HL-60 (cell line): ENCODE data around the gene MAP2K4.

ENCODE experiments used
- DNase-seq, 2 experiments: peaks; one replicate each; pipeline ENCODE4 v3.0.0-alpha.2; 2010 to 2020; ENCODE audit warnings: low read depth in 1 of 2, low spot score in 1 of 2
- H3K27ac ChIP-seq: fragments of 250-450 bp; sonication (Bioruptor Pico); replicated peaks from 2 replicates; pipeline ENCODE4 v1.5.1; 2020; ENCODE audit warnings: mild to moderate bottlenecking, moderate library complexity
- H3K27me3 ChIP-seq: fragments of 250-450 bp; sonication (Bioruptor Pico); 2 replicates; pipeline ENCODE4 v1.5.1; 2021; ENCODE audit warnings: mild to moderate bottlenecking, moderate library complexity; ENCODE audit not compliant: insufficient read depth, poor library complexity, severe bottlenecking
- H3K4me3 ChIP-seq: replicated peaks from 2 replicates; pipeline ENCODE4 v1.5.1; 2011; ENCODE audit warnings: mild to moderate bottlenecking, control low read depth, low read length; ENCODE audit not compliant: insufficient read depth
- CTCF ChIP-seq: IDR thresholded peaks from one replicate; pipeline ENCODE4 v1.5.1; 2011; ENCODE audit warnings: low read length, control low read depth, inconsistent platforms; ENCODE audit not compliant: insufficient read depth
- GABPA ChIP-seq: IDR thresholded peaks from 2 replicates; pipeline ENCODE4 v1.6.1; 2012; ENCODE audit warnings: low read depth
- POLR2AphosphoS5 ChIP-seq: IDR thresholded peaks from 2 replicates; pipeline ENCODE4 v1.6.1; 2012; ENCODE audit warnings: low read depth
- REST ChIP-seq: IDR thresholded peaks from 2 replicates; pipeline ENCODE4 v1.6.1; 2012; ENCODE audit warnings: low read depth; ENCODE audit not compliant: insufficient replicate concordance
- SPI1 ChIP-seq: IDR thresholded peaks from 2 replicates; pipeline ENCODE4 v1.6.1; 2012; ENCODE audit warnings: low read depth, mild to moderate bottlenecking, borderline replicate concordance

Gene MAP2K4

GRCh38 chr17:12134101-12134500, 113.4 kb downstream of the MAP2K4 start:
- no peak for DNase-seq
- H3K27me3 ChIP-seq, result no peaks in the 10 kb centered on the region
- H3K27ac ChIP-seq, result no peak overlapping the region
- TF ChIP-seq REST, result no peak
- TF ChIP-seq SPI1, result no peak
- TF ChIP-seq CTCF, result no peak
- no peak for TF ChIP-seq GABPA
- no peak for TF ChIP-seq POLR2AphosphoS5
- H3K4me3 ChIP-seq, result no peak overlapping the region

GRCh38 chr17:12134587-12134986, 113.9 kb downstream of the MAP2K4 start:
- TF ChIP-seq REST, result no peak
- no peak overlapping the region for H3K27ac ChIP-seq
- DNase-seq, result no peak
- H3K4me3 ChIP-seq, result no peak overlapping the region
- H3K27me3 ChIP-seq, result no peaks in the 10 kb centered on the region

- no peak for TF ChIP-seq REST
- no peak for TF ChIP-seq SPI1
- TF ChIP-seq GABPA, result no peak
- TF ChIP-seq POLR2AphosphoS5, result no peak
- TF ChIP-seq CTCF, result no peak
- Histone ChIP-seq H3K27me3 (no peaks in the 10 kb centered on the region), H3K27ac (no peak overlapping the region)
These were observed 115.6 kb downstream of the MAP2K4 start for GRCh38 chr17:12136243-12136642.

GRCh38 chr17:12136646-12137045, 116.0 kb downstream of the MAP2K4 start:
- TF ChIP-seq SPI1, result no peak
- TF ChIP-seq CTCF, result no peak
- TF ChIP-seq POLR2AphosphoS5, result no peak
- no peak for TF ChIP-seq GABPA
- no peak for TF ChIP-seq REST
- DNase-seq, result no peak

More at GRCh38 chr17:12136243-12136642, 115.6 kb downstream of the MAP2K4 start:
- no peak overlapping the region for H3K4me3 ChIP-seq
- no peak for DNase-seq

More at GRCh38 chr17:12136646-12137045, 116.0 kb downstream of the MAP2K4 start:
- H3K4me3 ChIP-seq, result no peak overlapping the region
- H3K27ac ChIP-seq, result no peak overlapping the region
- H3K27me3 ChIP-seq, result no peaks in the 10 kb centered on the region
